Stimulated activated CD8-positive, alpha-beta memory T cell treated with anti-CD3 and anti-CD28 coated beads, Interleukin-15, amount 100 ng/mL, for 48 hours (primary cell): Measurements from ENCODE around the gene GJD4.

Experiments used
- DNase-seq, 2 donors: peaks; one replicate each; pipeline ENCODE4 v3.0.0-alpha.2; 2020; ENCODE audit warnings: low read depth in 2 of 2

Gene GJD4

GRCh38 chr10:35579116-35579515 lies 26.0 kb upstream of the GJD4 start:
- no peak for DNase-seq

- DNase-seq: no peak
These were observed 25.3 kb upstream of the GJD4 start for GRCh38 chr10:35579726-35580422.

- no peak for DNase-seq
These were observed 24.7 kb upstream of the GJD4 start for GRCh38 chr10:35580423-35580770.

GRCh38 chr10:35581655-35582054 lies 23.5 kb upstream of the GJD4 start:
- no peak for DNase-seq

GRCh38 chr10:35584946-35585345 lies 20.2 kb upstream of the GJD4 start:
- no peak for DNase-seq

- DNase-seq: no peak
These were observed 19.8 kb upstream of the GJD4 start for GRCh38 chr10:35585356-35585755.

GRCh38 chr10:35585903-35586535 lies 19.1 kb upstream of the GJD4 start:
- DNase-seq: no peak

- DNase-seq: no peak
These were observed 16.3 kb upstream of the GJD4 start for GRCh38 chr10:35588836-35589235.

- DNase-seq: no peak
These were observed 12.7 kb upstream of the GJD4 start for GRCh38 chr10:35592441-35592840.

- no peak for DNase-seq
These were observed 10.7 kb upstream of the GJD4 start for GRCh38 chr10:35594115-35595079.

GRCh38 chr10:35595106-35595505 lies 10.0 kb upstream of the GJD4 start:
- no peak for DNase-seq

GRCh38 chr10:35598379-35598778 lies 6.8 kb upstream of the GJD4 start:
- DNase-seq: no peak

- no peak for DNase-seq
These were observed 4.9 kb upstream of the GJD4 start for GRCh38 chr10:35600193-35600592.

GRCh38 chr10:35606430-35606829 lies 1.3 kb downstream of the GJD4 start:
- DNase-seq: no peak

GRCh38 chr10:35607475-35608327 lies 2.6 kb downstream of the GJD4 start:
- DNase-seq: no peak

GRCh38 chr10:35608328-35608672 lies 3.2 kb downstream of the GJD4 start:
- DNase-seq: no peak

- DNase-seq: no peak
These were observed 6.6 kb downstream of the GJD4 start for GRCh38 chr10:35611750-35612149.

- no peak for DNase-seq
These were observed 7.4 kb downstream of the GJD4 start for GRCh38 chr10:35612385-35613106.

GRCh38 chr10:35613107-35613440 lies 7.9 kb downstream of the GJD4 start:
- no peak for DNase-seq

- DNase-seq: no peak
These were observed 8.6 kb downstream of the GJD4 start for GRCh38 chr10:35613597-35614226.

GRCh38 chr10:35614312-35614711 lies 9.2 kb downstream of the GJD4 start:
- no peak for DNase-seq
